ENCODE results near the gene ADAD2. TPM values are rescaled to one million over a fixed set of nuclear protein-coding genes. Genes with fewer than 3 reads are reported as not detected.

Gene ADAD2
- total RNA-seq, 1 experiment from 2014 or later: not detected

DNA sequence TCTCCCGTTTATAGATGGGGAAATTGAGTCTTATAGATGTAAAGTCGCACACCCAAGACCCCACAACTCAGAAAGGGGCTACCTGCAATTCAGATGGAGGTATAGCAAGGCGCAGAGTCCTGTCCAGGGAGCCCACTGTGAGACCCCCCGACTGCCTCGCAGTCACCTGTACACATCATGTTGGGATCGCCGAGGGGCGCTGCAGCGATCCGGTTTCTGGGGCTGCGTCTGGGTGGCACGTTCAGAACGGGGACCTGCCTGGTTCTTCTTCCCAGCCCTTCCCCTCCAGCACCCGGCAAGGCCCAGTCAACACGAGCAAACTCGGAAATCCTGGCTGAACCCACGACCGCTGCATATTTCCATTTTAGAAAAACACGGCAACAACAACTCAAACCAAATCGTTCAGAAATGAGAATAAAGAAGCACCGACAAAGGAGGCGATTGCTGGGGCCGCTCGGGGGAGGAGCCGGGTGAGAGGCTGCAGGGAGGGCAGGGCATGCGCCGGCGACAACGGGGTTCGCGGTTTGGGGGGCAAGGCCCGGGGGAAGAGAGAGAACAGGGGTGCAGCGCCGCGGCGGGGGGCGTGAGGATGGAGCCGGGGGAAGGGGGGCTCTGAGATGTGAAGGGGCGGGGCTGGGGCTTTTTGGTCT lies 46.6 kb upstream of the ADAD2 start:
- BruUV-seq (replicated peaks): TSS peak; percentile 52
- H3K4me1 ChIP-seq (replicated peaks; ENCODE audit: insufficient read depth): peaks cover 12% of the 10 kb centered on the region
- CTCF ChIA-PET: no interaction called here
- H4K20me1 ChIP-seq (ENCODE audit: insufficient read depth): no peaks in the 10 kb centered on the region
- peak in 1 of 2 experiments; percentile 38 for DNase-seq
- peak overlapping the region; percentile 81 for H3K4me2 ChIP-seq
- no peaks in the 10 kb centered on the region; the same call in 1 of the 2 replicates for H3K36me3 ChIP-seq (ENCODE audit: low read depth)
- 0 out of 2 replicates have a peak, but pooled peaks cover 7% of the 10 kb centered on the region for H3F3A ChIP-seq (ENCODE audit: insufficient read depth, low read depth)
- TF ChIP-seq, protein P1, sequence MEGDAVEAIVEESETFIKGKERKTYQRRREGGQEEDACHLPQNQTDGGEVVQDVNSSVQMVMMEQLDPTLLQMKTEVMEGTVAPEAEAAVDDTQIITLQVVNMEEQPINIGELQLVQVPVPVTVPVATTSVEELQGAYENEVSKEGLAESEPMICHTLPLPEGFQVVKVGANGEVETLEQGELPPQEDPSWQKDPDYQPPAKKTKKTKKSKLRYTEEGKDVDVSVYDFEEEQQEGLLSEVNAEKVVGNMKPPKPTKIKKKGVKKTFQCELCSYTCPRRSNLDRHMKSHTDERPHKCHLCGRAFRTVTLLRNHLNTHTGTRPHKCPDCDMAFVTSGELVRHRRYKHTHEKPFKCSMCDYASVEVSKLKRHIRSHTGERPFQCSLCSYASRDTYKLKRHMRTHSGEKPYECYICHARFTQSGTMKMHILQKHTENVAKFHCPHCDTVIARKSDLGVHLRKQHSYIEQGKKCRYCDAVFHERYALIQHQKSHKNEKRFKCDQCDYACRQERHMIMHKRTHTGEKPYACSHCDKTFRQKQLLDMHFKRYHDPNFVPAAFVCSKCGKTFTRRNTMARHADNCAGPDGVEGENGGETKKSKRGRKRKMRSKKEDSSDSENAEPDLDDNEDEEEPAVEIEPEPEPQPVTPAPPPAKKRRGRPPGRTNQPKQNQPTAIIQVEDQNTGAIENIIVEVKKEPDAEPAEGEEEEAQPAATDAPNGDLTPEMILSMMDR (conservative IDR thresholded peaks at IDR 0.05): no peak; the same call in 1 of the 2 replicates
- TF ChIP-seq EZH2 (IDR thresholded peaks at IDR 0.05; ENCODE audit: low read depth): no peak
- H3K9me2 ChIP-seq (ENCODE audit: insufficient read depth): no peaks in the 10 kb centered on the region
- POLR2A ChIA-PET (ENCODE audit: unreplicated experiment): interaction anchor here (0.6 kb wide), 1 partner anchor 28 kb away, joined by 4 read pairs; no protein-coding TSS in a partner anchor
- intact Hi-C loops (cut with micrococcal nuclease; ENCODE audit: unreplicated experiment): no loop called here
- H3K79me2 ChIP-seq (ENCODE audit: low read depth): peaks cover 39% of the 10 kb centered on the region
- no peaks in the 10 kb centered on the region for H3K27me3 ChIP-seq (ENCODE audit: insufficient read depth, low read depth)
- H2AFZ ChIP-seq: peak overlapping the region; percentile 72
- H3K9me3 ChIP-seq (ENCODE audit: insufficient read depth, low read depth): no peaks in the 10 kb centered on the region
- peak overlapping the region; percentile 65 for H3K4me3 ChIP-seq
- H3K27ac ChIP-seq: no peak overlapping the region

DNA sequence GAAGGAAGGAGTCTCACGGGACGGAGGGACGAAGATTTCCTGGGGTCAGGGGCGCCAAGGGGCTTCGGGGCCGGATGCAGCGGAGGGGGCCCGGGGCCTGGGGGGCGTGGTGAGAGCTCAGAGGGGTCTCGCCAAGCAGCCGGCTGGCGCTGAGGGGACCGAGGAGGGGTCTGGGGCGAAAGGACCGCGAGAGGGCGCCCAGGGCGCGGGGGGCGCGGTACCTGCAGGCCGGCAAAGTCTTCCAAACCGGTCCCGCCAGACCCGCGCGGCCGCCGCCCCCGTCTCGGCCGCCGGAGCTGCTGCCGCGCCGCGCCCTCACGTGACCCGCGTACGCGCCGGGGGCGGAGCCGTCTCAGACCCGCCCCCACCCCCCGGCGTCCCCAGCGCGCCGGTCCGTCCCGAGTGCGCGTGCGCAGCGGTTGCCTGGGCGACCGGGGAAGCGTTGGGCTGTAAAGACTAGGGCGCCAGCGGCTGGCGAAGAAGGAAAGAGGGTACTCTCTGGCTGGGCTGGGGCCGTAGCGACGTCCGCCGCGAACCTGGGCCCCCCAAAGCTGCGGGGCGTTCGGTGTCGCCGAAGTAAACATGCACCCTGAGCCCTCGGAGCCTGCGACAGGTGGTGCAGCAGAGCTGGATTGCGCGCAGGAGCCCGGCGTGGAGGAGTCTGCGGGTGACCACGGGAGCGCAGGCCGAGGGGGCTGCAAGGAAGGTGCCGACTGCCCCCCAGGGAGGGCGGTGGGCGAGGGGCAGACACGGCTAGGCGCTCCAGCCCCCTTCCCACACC lies 45.9 kb upstream of the ADAD2 start, which contains the start of the genes DNAAF1 and HSDL1:
TSS of gene DNAAF1 (plus strand) at position 450 of the 781 bp plus-strand sequence. CDS start at position 583, 133 bp downstream.
TSS of gene HSDL1 (minus strand) at position 319 of the 781 bp plus-strand sequence. CDS start 13,856 bp downstream, outside the sequence.
- intact Hi-C loops (cut with micrococcal nuclease; ENCODE audit: unreplicated experiment): no loop called here
- H3K4me3 ChIP-seq: peak within 1 kb of the TSS; percentile 65
- no peaks in the 10 kb centered on the region for H3K9me2 ChIP-seq (ENCODE audit: insufficient read depth)
- peak within 1 kb of the TSS; percentile 80 for H2AFZ ChIP-seq
- no peaks in the 10 kb centered on the region; the same call in 1 of the 2 replicates for H3K36me3 ChIP-seq (ENCODE audit: low read depth)
- DNase-seq: peak; percentile 61 to 95
- CTCF ChIA-PET: interaction anchor here (0.6 kb wide), 2 partner anchors 12 to 33 kb away, joined by 3 read pairs; no protein-coding TSS in a partner anchor
- no TSS peak for BruUV-seq (replicated peaks)
- H3K79me2 ChIP-seq (ENCODE audit: low read depth): peaks cover 32% of the 10 kb centered on the region
- peaks cover 6% of the 10 kb centered on the region; the same call in 1 of the 2 replicates for H3K4me1 ChIP-seq (replicated peaks; ENCODE audit: insufficient read depth)
- peak within 1 kb of the TSS; percentile 94 for H3K4me2 ChIP-seq
- TF ChIP-seq EZH2 (IDR thresholded peaks at IDR 0.05; ENCODE audit: low read depth): no peak
- TF ChIP-seq, protein P1 (conservative IDR thresholded peaks at IDR 0.05): peak; percentile 43; the same call in 1 of the 2 replicates
- H3K27ac ChIP-seq: no peak within 1 kb of the TSS
- H4K20me1 ChIP-seq (ENCODE audit: insufficient read depth): no peaks in the 10 kb centered on the region
- no peaks in the 10 kb centered on the region for H3K9me3 ChIP-seq (ENCODE audit: insufficient read depth, low read depth)
- H3F3A ChIP-seq (ENCODE audit: insufficient read depth, low read depth): 0 out of 2 replicates have a peak, but pooled peaks cover 3% of the 10 kb centered on the region
- H3K27me3 ChIP-seq (ENCODE audit: insufficient read depth, low read depth): no peaks in the 10 kb centered on the region
- POLR2A ChIA-PET (ENCODE audit: unreplicated experiment): no interaction called here

DNA sequence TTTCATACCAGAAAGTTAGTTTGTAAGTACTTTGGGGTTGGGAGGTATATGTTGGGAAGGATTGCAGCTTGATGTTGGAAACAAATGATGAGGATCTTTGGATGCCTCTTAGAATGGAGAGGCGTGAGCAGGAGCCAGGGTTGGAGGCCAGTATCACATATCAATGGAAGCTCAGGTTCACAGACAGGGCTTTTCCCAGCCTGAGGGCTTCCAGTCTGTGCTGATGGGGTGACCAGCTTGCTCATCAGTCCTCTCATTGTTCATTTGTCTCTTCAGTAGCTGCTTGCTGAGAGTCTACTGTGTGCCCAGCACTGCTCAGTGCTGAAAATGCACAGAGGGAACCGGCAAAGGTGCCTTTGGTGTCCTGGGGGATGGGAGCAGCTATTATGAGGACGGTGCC lies 40.0 kb upstream of the ADAD2 start:
- peaks cover 2% of the 10 kb centered on the region for H3F3A ChIP-seq (ENCODE audit: insufficient read depth, low read depth)
- intact Hi-C loops (cut with micrococcal nuclease; ENCODE audit: unreplicated experiment): no loop called here
- H4K20me1 ChIP-seq (ENCODE audit: insufficient read depth): no peaks in the 10 kb centered on the region
- no peaks in the 10 kb centered on the region for H3K79me2 ChIP-seq (ENCODE audit: low read depth)
- CTCF ChIA-PET: no interaction called here
- no peak for TF ChIP-seq EZH2 (IDR thresholded peaks at IDR 0.05; ENCODE audit: low read depth)
- TF ChIP-seq, protein P1 (conservative IDR thresholded peaks at IDR 0.05): no peak
- BruUV-seq (replicated peaks): no TSS peak
- no peaks in the 10 kb centered on the region for H3K9me2 ChIP-seq (ENCODE audit: insufficient read depth)
- no peak overlapping the region for H3K4me2 ChIP-seq
- H3K27me3 ChIP-seq (ENCODE audit: insufficient read depth, low read depth): no peaks in the 10 kb centered on the region
- H3K4me1 ChIP-seq (replicated peaks; ENCODE audit: insufficient read depth): no peaks in the 10 kb centered on the region
- H3K27ac ChIP-seq: no peak overlapping the region
- no peak for DNase-seq
- 0 out of 2 replicates have a peak, but pooled peaks cover 5% of the 10 kb centered on the region for H3K9me3 ChIP-seq (ENCODE audit: insufficient read depth, low read depth)
- POLR2A ChIA-PET (ENCODE audit: unreplicated experiment): no interaction called here
- H3K36me3 ChIP-seq (ENCODE audit: low read depth): no peaks in the 10 kb centered on the region
- no peak overlapping the region for H3K4me3 ChIP-seq
- no peak overlapping the region for H2AFZ ChIP-seq
